ENCODE data around the gene GDPD5. TPM values are rescaled to one million over a fixed set of nuclear protein-coding genes. Genes with fewer than 3 reads are reported as not detected.

Gene GDPD5, protein sequence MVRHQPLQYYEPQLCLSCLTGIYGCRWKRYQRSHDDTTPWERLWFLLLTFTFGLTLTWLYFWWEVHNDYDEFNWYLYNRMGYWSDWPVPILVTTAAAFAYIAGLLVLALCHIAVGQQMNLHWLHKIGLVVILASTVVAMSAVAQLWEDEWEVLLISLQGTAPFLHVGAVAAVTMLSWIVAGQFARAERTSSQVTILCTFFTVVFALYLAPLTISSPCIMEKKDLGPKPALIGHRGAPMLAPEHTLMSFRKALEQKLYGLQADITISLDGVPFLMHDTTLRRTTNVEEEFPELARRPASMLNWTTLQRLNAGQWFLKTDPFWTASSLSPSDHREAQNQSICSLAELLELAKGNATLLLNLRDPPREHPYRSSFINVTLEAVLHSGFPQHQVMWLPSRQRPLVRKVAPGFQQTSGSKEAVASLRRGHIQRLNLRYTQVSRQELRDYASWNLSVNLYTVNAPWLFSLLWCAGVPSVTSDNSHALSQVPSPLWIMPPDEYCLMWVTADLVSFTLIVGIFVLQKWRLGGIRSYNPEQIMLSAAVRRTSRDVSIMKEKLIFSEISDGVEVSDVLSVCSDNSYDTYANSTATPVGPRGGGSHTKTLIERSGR
- total RNA-seq: 10 to 100 TPM; 13.3 to 13.5 TPM

DNA sequence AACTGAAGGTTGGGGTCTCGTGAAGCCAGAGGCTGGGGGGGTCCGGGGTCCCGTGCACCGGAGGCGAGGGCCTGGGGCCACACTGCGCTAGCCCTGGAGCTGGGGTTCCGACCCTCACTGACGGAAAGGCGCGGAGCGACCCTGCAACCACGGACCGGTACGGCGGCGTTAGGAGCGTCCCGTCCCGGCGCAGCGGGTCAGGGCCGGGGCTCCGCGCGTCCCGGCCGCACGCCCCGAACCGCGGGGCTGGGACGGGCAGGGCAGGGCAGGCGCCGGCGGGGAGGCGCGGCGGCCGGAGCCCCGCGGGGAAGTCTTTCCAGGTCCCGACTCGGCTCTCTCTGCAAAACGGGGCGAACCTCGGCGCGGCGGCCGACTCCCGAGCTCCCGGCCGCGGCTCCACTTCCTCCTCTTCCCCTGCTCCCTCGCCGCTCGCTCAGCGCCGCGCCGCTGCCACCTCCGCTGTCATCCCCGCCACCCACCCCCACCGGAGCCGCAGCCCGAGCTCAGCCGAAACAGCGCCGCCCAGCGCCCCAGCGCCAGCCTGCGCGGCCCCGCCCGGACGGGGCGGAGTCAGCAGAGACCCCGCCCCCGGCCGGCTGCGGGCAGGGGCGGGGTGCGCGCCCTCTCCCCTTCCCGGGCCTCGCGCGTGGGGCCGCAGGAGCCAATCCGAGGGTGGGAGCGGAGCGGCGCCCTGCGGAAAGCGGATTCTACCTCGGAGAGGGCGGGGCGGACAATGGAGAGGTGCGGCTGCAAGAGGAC is at the start of gene GDPD5:
Gene GDPD5, minus strand, starts transcription at position 509 of the 759 bp plus-strand sequence. CDS start 48,206 bp downstream, outside the sequence.
- peak; percentile 90 for DNase-seq
- Mint-ChIP-seq H3K36me3 (ENCODE audit: low read depth) (no peaks in the 10 kb centered on the region), H3K4me1 (ENCODE audit: low read depth) (peaks cover 19% of the 10 kb centered on the region), H3K27me3 (ENCODE audit: low read depth) (peaks cover 5% of the 10 kb centered on the region), H3K9me3 (no peaks in the 10 kb centered on the region), H3K27ac (no peak within 1 kb of the TSS), H3K4me3 (peak within 1 kb of the TSS; percentile 72)
- CTCF ChIA-PET: interaction anchor here (0.8 to 1.6 kb wide), 7 partner anchors 9 to 173 kb away, joined by 3 to 9 read pairs (median 4); no protein-coding TSS in a partner anchor
- intact Hi-C loops (cut with micrococcal nuclease): loop anchor here (1.0 to 10.0 kb wide), 3 partner anchors 33 to 381 kb away; no protein-coding TSS in a partner anchor

DNA sequence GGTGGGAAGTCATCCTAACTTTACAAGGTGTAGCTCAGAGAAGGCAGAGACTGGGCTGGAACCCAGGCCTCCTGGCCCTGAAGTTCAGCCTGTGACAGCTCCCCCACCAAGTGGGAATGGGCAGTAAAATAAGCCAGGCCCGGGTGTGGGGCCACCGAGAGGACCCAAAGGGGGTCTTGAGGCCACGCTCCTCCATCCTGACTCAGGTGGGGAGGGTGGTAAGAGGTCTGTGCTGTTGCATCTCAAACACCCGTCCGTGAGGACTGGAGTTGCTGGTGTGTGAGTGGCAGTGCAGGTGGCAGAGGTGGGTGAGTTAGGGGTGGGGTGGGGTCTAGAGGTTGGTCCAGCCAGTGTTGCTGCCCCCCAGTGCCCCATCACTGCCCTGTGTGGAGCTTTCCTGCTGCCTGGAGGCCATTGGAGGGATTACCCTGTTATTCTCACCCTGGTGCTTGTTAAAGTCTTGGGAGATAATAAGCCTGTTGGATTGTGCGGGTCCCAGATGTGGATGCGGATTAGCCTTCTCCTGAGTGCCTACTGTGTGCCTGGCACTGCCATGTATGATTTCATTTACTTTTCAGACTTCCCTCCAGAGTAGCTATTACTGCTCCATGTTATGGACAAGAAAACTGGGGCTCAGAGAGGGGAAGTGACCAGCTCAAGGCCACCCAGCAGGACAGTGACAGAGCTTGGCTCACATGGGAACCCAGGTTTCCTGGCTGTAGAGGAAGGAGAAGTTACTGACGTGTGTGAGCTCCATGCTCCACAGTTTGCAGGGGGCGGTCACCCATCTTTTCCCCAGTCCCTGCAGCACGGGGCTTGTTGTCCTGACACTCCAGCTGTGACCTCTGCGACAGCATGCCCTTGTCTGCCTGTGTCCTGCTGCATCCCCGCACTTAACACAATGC is 49.2 kb upstream of the GDPD5 start:
- Mint-ChIP-seq H3K36me3 (ENCODE audit: low read depth) (peaks cover 5% of the 10 kb centered on the region), H3K4me3 (no peak overlapping the region), H3K27ac (no peak overlapping the region), H3K4me1 (ENCODE audit: low read depth) (peaks cover 6% of the 10 kb centered on the region), H3K9me3 (no peaks in the 10 kb centered on the region), H3K27me3 (ENCODE audit: low read depth) (peaks cover 2% of the 10 kb centered on the region)
- intact Hi-C loops (cut with micrococcal nuclease): loop anchor here (5.0 kb wide), 1 partner anchor 128 kb away; no protein-coding TSS in a partner anchor
- DNase-seq: no peak
- CTCF ChIA-PET: interaction anchor here (0.7 to 1.5 kb wide), 6 partner anchors 9 to 129 kb away, joined by 3 to 6 read pairs (median 3); partner anchors contain the start of gene SERPINH1

DNA sequence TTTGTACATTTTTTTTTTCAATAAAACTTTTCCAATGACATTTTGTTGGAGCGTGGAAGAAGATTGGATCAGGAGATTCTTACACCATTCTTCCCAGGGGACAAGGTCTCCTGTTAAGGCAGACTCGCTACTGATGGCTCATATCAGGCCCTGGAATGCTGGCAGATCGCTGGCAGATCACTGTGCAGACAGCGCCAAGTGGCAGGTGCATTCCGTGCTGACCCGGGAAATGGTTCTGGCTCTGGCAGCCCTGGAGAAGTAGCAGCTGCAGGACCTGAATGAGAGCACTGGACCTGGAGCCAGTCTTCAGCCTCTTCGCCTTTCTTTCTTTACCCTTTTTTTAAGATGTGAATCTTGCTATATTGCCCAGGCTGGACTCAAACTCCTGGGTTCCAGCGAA is 47.0 kb upstream of the GDPD5 start:
- H3K4me1 Mint-ChIP-seq (ENCODE audit: low read depth): peaks cover 6% of the 10 kb centered on the region
- intact Hi-C loops (cut with micrococcal nuclease): no loop called here
- H3K27me3 Mint-ChIP-seq (ENCODE audit: low read depth): peaks cover 2% of the 10 kb centered on the region
- H3K9me3 Mint-ChIP-seq: no peaks in the 10 kb centered on the region
- no peak overlapping the region for H3K4me3 Mint-ChIP-seq
- CTCF ChIA-PET: interaction anchor here (1.2 to 1.5 kb wide), 2 partner anchors 24 to 27 kb away, joined by 3 to 6 read pairs; no protein-coding TSS in a partner anchor
- peaks cover 7% of the 10 kb centered on the region for H3K36me3 Mint-ChIP-seq (ENCODE audit: low read depth)
- no peak overlapping the region for H3K27ac Mint-ChIP-seq
- DNase-seq: no peak

DNA sequence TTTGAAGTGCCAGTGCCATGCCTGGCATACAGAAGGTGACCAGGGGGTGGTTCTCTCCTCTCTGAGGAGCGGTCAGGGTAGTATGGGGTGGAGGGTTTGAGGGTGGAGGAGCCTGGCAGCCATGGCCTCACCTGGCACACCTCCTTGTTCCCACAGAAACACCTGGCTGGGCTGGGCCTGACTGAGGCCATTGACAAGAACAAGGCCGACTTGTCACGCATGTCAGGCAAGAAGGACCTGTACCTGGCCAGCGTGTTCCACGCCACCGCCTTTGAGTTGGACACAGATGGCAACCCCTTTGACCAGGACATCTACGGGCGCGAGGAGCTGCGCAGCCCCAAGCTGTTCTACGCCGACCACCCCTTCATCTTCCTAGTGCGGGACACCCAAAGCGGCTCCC is 45.9 kb upstream of the GDPD5 start:
- Mint-ChIP-seq H3K36me3 (ENCODE audit: low read depth) (peaks cover 7% of the 10 kb centered on the region), H3K4me3 (no peak overlapping the region)
- CTCF ChIA-PET: interaction anchor here (1.0 to 1.5 kb wide), 4 partner anchors 9 to 38 kb away, joined by 3 to 6 read pairs (median 4); no protein-coding TSS in a partner anchor

DNA sequence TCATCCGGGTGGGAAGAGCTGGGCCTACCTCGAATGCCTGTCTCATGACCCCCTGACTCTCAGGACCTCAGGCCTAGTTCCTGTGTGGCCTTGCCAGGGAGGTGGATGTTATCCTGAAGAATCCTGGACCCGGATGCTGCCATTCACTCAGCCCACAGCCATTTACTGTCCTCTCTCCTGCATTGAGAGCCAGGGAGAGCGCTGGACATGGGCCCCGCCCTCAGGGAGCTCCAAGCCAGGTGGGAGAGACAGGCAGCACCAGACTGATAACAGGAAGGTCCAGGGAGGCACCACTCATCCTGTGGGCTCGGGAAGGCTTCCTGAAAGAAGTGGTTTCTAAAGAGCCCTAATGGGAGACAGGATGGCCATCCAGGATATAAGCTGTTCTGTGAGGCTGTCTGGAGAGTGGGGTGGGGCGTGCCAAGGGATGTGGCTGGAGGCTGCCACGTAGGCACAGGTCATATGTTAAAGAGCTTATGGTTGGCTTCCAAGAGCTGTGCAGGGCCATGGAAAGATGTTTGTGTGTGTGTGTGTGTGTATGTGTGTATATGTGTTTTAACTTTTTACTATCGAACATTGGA is 44.9 kb upstream of the GDPD5 start:
- Mint-ChIP-seq H3K36me3 (ENCODE audit: low read depth) (peaks cover 8% of the 10 kb centered on the region), H3K27ac (no peak overlapping the region), H3K9me3 (no peaks in the 10 kb centered on the region), H3K4me1 (ENCODE audit: low read depth) (peaks cover 4% of the 10 kb centered on the region), H3K27me3 (ENCODE audit: low read depth) (no peaks in the 10 kb centered on the region), H3K4me3 (no peak overlapping the region)
- CTCF ChIA-PET: interaction anchor here (1.0 to 1.2 kb wide), 2 partner anchors 31 to 37 kb away, joined by 3 to 4 read pairs; no protein-coding TSS in a partner anchor
- intact Hi-C loops (cut with micrococcal nuclease): no loop called here
- DNase-seq: no peak

More for the DNA sequence above, 45.9 kb upstream of the GDPD5 start:
- Mint-ChIP-seq H3K27me3 (ENCODE audit: low read depth) (peaks cover 2% of the 10 kb centered on the region), H3K27ac (no peak overlapping the region), H3K9me3 (no peaks in the 10 kb centered on the region), H3K4me1 (ENCODE audit: low read depth) (peaks cover 4% of the 10 kb centered on the region)
- intact Hi-C loops (cut with micrococcal nuclease): no loop called here
- DNase-seq: no peak

DNA sequence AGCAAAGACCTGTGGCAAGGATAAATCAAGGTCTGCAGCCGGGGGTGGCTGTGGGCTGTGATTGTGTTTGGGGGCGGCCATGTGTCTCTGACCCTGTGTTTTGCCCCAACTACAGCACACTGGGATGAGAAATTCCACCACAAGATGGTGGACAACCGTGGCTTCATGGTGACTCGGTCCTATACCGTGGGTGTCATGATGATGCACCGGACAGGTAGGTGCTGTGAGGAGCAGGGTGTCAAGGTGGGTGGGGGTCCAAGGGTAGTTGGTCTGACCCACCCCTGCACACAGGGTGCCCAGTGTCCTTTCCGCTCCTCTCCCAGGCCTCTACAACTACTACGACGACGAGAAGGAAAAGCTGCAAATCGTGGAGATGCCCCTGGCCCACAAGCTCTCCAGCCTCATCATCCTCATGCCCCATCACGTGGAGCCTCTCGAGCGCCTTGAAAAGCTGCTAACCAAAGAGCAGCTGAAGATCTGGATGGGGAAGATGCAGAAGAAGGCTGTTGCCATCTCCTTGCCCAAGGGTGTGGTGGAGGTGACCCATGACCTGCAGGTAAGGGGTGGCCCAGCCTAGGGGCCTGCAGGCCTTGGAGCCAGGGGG is 43.0 kb upstream of the GDPD5 start:
- H3K4me1 Mint-ChIP-seq (ENCODE audit: low read depth): peaks cover 15% of the 10 kb centered on the region
- H3K9me3 Mint-ChIP-seq: no peaks in the 10 kb centered on the region
- no peak for DNase-seq
- H3K36me3 Mint-ChIP-seq (ENCODE audit: low read depth): peaks cover 8% of the 10 kb centered on the region
- no peaks in the 10 kb centered on the region for H3K27me3 Mint-ChIP-seq (ENCODE audit: low read depth)
- no peak overlapping the region for H3K27ac Mint-ChIP-seq
- CTCF ChIA-PET: interaction anchor here (0.6 to 2.6 kb wide), 2 partner anchors 9 kb away, joined by 3 to 12 read pairs; no protein-coding TSS in a partner anchor
- no peak overlapping the region for H3K4me3 Mint-ChIP-seq
- intact Hi-C loops (cut with micrococcal nuclease): no loop called here

DNA sequence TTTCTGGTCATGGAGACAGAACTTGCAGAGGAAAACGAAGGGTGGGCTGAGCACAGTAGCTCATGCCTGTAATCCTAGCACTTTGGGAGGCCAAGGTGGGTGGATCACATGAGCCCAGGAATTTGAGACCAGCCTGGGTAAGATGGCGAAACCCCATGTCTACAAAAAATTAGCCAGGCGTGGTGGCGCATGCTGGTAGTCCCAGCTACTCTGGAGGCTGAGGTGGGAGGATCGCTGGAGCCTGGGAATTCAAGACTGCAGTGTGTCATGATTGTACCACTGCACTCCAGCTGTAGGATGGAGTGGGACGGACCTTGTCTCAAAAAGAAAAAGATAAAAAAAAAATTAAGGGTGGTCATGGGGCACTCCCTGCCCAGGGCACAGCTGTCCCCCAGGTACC is 42.2 kb upstream of the GDPD5 start:
- Mint-ChIP-seq H3K9me3 (no peaks in the 10 kb centered on the region), H3K27me3 (ENCODE audit: low read depth) (no peaks in the 10 kb centered on the region), H3K27ac (no peak overlapping the region), H3K4me1 (ENCODE audit: low read depth) (peaks cover 22% of the 10 kb centered on the region), H3K36me3 (ENCODE audit: low read depth) (peaks cover 8% of the 10 kb centered on the region), H3K4me3 (no peak overlapping the region)
- no peak for DNase-seq
- intact Hi-C loops (cut with micrococcal nuclease): no loop called here
- CTCF ChIA-PET: interaction anchor here (1.4 to 2.6 kb wide), 2 partner anchors 10 to 22 kb away, joined by 3 to 12 read pairs; no protein-coding TSS in a partner anchor

DNA sequence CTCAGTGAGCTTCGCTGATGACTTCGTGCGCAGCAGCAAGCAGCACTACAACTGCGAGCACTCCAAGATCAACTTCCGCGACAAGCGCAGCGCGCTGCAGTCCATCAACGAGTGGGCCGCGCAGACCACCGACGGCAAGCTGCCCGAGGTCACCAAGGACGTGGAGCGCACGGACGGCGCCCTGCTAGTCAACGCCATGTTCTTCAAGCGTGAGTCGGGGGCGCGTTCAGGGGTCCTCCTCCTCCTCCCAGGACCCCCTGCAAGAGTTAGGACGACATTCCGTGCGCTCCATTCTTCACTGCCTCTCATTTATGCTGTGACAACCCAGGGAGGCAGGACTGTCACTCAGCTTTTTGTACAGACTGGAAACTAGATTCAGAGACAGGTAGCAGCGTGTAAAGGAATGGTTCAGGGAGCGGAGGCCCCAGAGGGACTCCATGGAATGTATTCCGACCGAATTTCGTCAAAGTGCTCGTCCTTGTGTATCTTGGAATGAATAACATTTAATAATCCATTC is 41.1 kb upstream of the GDPD5 start:
- no peak overlapping the region for H3K4me3 Mint-ChIP-seq
- peaks cover 22% of the 10 kb centered on the region for H3K4me1 Mint-ChIP-seq (ENCODE audit: low read depth)
- CTCF ChIA-PET: interaction anchor here (1.0 to 1.4 kb wide), 2 partner anchors 9 to 21 kb away, joined by 3 read pairs; no protein-coding TSS in a partner anchor
- no peaks in the 10 kb centered on the region for H3K27me3 Mint-ChIP-seq (ENCODE audit: low read depth)
- H3K9me3 Mint-ChIP-seq: no peaks in the 10 kb centered on the region
- H3K27ac Mint-ChIP-seq: no peak overlapping the region
- no peak for DNase-seq
- intact Hi-C loops (cut with micrococcal nuclease): no loop called here
- H3K36me3 Mint-ChIP-seq (ENCODE audit: low read depth): peaks cover 8% of the 10 kb centered on the region

DNA sequence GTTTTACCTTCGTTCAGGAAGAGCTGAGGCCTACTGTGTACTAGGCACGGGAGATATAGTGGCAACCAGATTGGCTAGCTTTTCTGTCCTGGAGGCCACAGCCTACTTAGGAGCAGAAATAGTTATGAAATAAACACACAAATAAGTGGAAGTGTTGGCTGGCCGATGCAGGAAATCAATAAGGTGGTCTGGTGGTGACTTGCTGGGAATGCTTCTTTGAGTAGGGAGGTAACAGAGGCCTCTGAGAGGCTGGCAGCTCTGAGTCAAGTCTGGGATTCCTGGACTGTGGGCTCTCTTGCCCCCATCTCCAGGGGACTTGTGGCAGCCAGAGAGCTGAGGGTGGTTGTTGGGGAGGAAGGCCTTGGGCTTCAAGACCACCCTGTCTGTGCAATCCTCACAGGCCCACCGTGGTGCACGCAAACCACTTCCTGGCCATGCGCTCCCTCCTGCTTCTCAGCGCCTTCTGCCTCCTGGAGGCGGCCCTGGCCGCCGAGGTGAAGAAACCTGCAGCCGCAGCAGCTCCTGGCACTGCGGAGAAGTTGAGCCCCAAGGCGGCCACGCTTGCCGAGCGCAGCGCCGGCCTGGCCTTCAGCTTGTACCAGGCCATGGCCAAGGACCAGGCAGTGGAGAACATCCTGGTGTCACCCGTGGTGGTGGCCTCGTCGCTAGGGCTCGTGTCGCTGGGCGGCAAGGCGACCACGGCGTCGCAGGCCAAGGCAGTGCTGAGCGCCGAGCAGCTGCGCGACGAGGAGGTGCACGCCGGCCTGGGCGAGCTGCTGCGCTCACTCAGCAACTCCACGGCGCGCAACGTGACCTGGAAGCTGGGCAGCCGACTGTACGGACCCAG is 40.4 kb upstream of the GDPD5 start:
- peaks cover 8% of the 10 kb centered on the region for H3K36me3 Mint-ChIP-seq (ENCODE audit: low read depth)
- CTCF ChIA-PET: interaction anchor here (0.6 to 2.2 kb wide), 3 partner anchors 9 to 846 kb away, joined by 3 to 9 read pairs (median 3); no protein-coding TSS in a partner anchor
- no peaks in the 10 kb centered on the region for H3K9me3 Mint-ChIP-seq
- H3K4me3 Mint-ChIP-seq: no peak overlapping the region
- DNase-seq: no peak
- peak overlapping the region; percentile 24 for H3K27ac Mint-ChIP-seq
- no peaks in the 10 kb centered on the region for H3K27me3 Mint-ChIP-seq (ENCODE audit: low read depth)
- intact Hi-C loops (cut with micrococcal nuclease): no loop called here
- H3K4me1 Mint-ChIP-seq (ENCODE audit: low read depth): peaks cover 27% of the 10 kb centered on the region

All from activated naive CD4-positive, alpha-beta T cell treated with anti-CD3 and anti-CD28 coated beads for 36 hours (primary cell).